ENCODE measurements around the gene RGS7.

DNA sequence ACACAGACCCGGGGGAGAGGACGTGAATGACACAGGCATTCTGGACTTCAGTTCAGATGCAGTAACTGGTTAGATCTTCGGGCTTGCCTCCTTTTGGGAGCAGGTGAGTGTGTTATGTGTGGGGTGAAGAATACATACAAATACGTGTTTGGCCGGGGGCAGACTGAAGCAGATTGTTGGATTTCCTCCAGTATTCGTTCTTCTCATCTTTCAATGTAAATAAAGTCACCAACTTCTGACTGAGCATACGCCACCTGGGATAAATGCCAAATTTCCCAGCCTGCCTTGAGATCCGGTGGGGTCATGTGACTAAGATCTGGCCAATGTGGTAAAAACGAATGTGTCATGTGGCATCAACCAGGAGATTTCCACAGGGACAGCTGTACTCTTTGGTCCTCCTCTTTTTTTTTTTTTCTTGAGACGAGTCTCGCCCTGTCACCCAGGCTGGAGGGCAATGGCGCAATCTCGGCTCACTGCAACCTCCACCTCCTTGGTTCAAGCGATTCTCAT lies 189.8 kb downstream of the RGS7 start:
- TF ChIP-seq CEBPB (IDR thresholded peaks at IDR 0.05) (no peak), ZC3H11A (IDR thresholded peaks at IDR 0.05) (no peak), NPAS2 (CRISPR knock-in tag; IDR thresholded peaks at IDR 0.05; ENCODE audit: borderline replicate concordance) (no peak), CHD2 (IDR thresholded peaks at IDR 0.05; ENCODE audit: low read length, partially characterized antibody) (no peak), POLR2A (IDR thresholded peaks at IDR 0.05; ENCODE audit: low read length) (no peak), CHD4 (IDR thresholded peaks at IDR 0.05; ENCODE audit: borderline replicate concordance) (no peak), HDAC2 (IDR thresholded peaks at IDR 0.05) (no peak), ESRRA (IDR thresholded peaks at IDR 0.05; ENCODE audit: borderline replicate concordance, low read length) (no peak), RCOR1 (IDR thresholded peaks at IDR 0.05; ENCODE audit: low read depth, low read length) (no peak)
- TF ChIP-seq, protein P1, sequence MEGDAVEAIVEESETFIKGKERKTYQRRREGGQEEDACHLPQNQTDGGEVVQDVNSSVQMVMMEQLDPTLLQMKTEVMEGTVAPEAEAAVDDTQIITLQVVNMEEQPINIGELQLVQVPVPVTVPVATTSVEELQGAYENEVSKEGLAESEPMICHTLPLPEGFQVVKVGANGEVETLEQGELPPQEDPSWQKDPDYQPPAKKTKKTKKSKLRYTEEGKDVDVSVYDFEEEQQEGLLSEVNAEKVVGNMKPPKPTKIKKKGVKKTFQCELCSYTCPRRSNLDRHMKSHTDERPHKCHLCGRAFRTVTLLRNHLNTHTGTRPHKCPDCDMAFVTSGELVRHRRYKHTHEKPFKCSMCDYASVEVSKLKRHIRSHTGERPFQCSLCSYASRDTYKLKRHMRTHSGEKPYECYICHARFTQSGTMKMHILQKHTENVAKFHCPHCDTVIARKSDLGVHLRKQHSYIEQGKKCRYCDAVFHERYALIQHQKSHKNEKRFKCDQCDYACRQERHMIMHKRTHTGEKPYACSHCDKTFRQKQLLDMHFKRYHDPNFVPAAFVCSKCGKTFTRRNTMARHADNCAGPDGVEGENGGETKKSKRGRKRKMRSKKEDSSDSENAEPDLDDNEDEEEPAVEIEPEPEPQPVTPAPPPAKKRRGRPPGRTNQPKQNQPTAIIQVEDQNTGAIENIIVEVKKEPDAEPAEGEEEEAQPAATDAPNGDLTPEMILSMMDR (IDR thresholded peaks at IDR 0.05), result no peak
- TF ChIP-seq, protein P2, sequence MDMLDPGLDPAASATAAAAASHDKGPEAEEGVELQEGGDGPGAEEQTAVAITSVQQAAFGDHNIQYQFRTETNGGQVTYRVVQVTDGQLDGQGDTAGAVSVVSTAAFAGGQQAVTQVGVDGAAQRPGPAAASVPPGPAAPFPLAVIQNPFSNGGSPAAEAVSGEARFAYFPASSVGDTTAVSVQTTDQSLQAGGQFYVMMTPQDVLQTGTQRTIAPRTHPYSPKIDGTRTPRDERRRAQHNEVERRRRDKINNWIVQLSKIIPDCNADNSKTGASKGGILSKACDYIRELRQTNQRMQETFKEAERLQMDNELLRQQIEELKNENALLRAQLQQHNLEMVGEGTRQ (IDR thresholded peaks at IDR 0.05), result peak; percentile 66
